Measurements from ENCODE around the gene B3GNT2.

B3GNT2 gene

GRCh38 chr2:62236499-62236898, 40.6 kb downstream of the B3GNT2 start:
- no peaks in the 10 kb centered on the region for H3K27me3 ChIP-seq (ENCODE audit: control insufficient read depth, insufficient read depth, low read length)
- H3K36me3 ChIP-seq (ENCODE audit: control insufficient read depth, insufficient read depth, low read length) = no peaks in the 10 kb centered on the region
- no peak overlapping the region for H3K27ac ChIP-seq (ENCODE audit: low read depth, low read length)
- no peak overlapping the region for H3K9ac ChIP-seq (ENCODE audit: low read length)
- no peaks in the 10 kb centered on the region for H3K4me1 ChIP-seq (ENCODE audit: control insufficient read depth, insufficient read depth, low read length)
- H3K4me3 ChIP-seq (ENCODE audit: low read length) = no peak overlapping the region

- H3K4me3 ChIP-seq (ENCODE audit: low read length) = no peak overlapping the region
- H3K27ac ChIP-seq (ENCODE audit: low read depth, low read length) = no peak overlapping the region
- H3K36me3 ChIP-seq (ENCODE audit: control insufficient read depth, insufficient read depth, low read length) = no peaks in the 10 kb centered on the region
- H3K27me3 ChIP-seq (ENCODE audit: control insufficient read depth, insufficient read depth, low read length) = no peaks in the 10 kb centered on the region
- H3K4me1 ChIP-seq (ENCODE audit: control insufficient read depth, insufficient read depth, low read length) = no peaks in the 10 kb centered on the region
- H3K9ac ChIP-seq (ENCODE audit: low read length) = no peak overlapping the region
These were observed 42.3 kb downstream of the B3GNT2 start for GRCh38 chr2:62238236-62238635.

GRCh38 chr2:62240546-62240945, 44.6 kb downstream of the B3GNT2 start:
- H3K9ac ChIP-seq (ENCODE audit: low read length) = no peak overlapping the region
- H3K27me3 ChIP-seq (ENCODE audit: control insufficient read depth, insufficient read depth, low read length) = no peaks in the 10 kb centered on the region
- no peak overlapping the region for H3K4me3 ChIP-seq (ENCODE audit: low read length)
- no peaks in the 10 kb centered on the region for H3K36me3 ChIP-seq (ENCODE audit: control insufficient read depth, insufficient read depth, low read length)
- H3K27ac ChIP-seq (ENCODE audit: low read depth, low read length) = no peak overlapping the region
- H3K4me1 ChIP-seq (ENCODE audit: control insufficient read depth, insufficient read depth, low read length) = no peaks in the 10 kb centered on the region

GRCh38 chr2:62243983-62244382, 48.1 kb downstream of the B3GNT2 start:
- Histone ChIP-seq H3K4me3 (ENCODE audit: low read length) (no peak overlapping the region), H3K4me1 (ENCODE audit: control insufficient read depth, insufficient read depth, low read length) (no peaks in the 10 kb centered on the region), H3K36me3 (ENCODE audit: control insufficient read depth, insufficient read depth, low read length) (no peaks in the 10 kb centered on the region), H3K27me3 (ENCODE audit: control insufficient read depth, insufficient read depth, low read length) (no peaks in the 10 kb centered on the region), H3K9ac (ENCODE audit: low read length) (no peak overlapping the region), H3K27ac (ENCODE audit: low read depth, low read length) (no peak overlapping the region)

- Histone ChIP-seq H3K9ac (ENCODE audit: low read length) (no peak overlapping the region), H3K4me3 (ENCODE audit: low read length) (no peak overlapping the region), H3K27me3 (ENCODE audit: control insufficient read depth, insufficient read depth, low read length) (no peaks in the 10 kb centered on the region), H3K27ac (ENCODE audit: low read depth, low read length) (no peak overlapping the region), H3K36me3 (ENCODE audit: control insufficient read depth, insufficient read depth, low read length) (no peaks in the 10 kb centered on the region), H3K4me1 (ENCODE audit: control insufficient read depth, insufficient read depth, low read length) (no peaks in the 10 kb centered on the region)
These were observed 52.3 kb downstream of the B3GNT2 start for GRCh38 chr2:62248226-62248625.

- Histone ChIP-seq H3K27me3 (ENCODE audit: control insufficient read depth, insufficient read depth, low read length) (no peaks in the 10 kb centered on the region), H3K9ac (ENCODE audit: low read length) (no peak overlapping the region), H3K4me3 (ENCODE audit: low read length) (no peak overlapping the region), H3K36me3 (ENCODE audit: control insufficient read depth, insufficient read depth, low read length) (no peaks in the 10 kb centered on the region), H3K27ac (ENCODE audit: low read depth, low read length) (no peak overlapping the region), H3K4me1 (ENCODE audit: control insufficient read depth, insufficient read depth, low read length) (no peaks in the 10 kb centered on the region)
These were observed 54.3 kb downstream of the B3GNT2 start for GRCh38 chr2:62250239-62250638.

GRCh38 chr2:62254424-62255266, 58.7 kb downstream of the B3GNT2 start:
- H3K36me3 ChIP-seq (ENCODE audit: control insufficient read depth, insufficient read depth, low read length) = no peaks in the 10 kb centered on the region
- no peak overlapping the region for H3K27ac ChIP-seq (ENCODE audit: low read depth, low read length)
- no peak overlapping the region for H3K9ac ChIP-seq (ENCODE audit: low read length)
- H3K4me1 ChIP-seq (ENCODE audit: control insufficient read depth, insufficient read depth, low read length) = no peaks in the 10 kb centered on the region
- H3K4me3 ChIP-seq (ENCODE audit: low read length) = no peak overlapping the region
- no peaks in the 10 kb centered on the region for H3K27me3 ChIP-seq (ENCODE audit: control insufficient read depth, insufficient read depth, low read length)

- Histone ChIP-seq H3K9ac (ENCODE audit: low read length) (no peak overlapping the region), H3K4me3 (ENCODE audit: low read length) (no peak overlapping the region), H3K36me3 (ENCODE audit: control insufficient read depth, insufficient read depth, low read length) (no peaks in the 10 kb centered on the region), H3K4me1 (ENCODE audit: control insufficient read depth, insufficient read depth, low read length) (no peaks in the 10 kb centered on the region), H3K27ac (ENCODE audit: low read depth, low read length) (no peak overlapping the region), H3K27me3 (ENCODE audit: control insufficient read depth, insufficient read depth, low read length) (no peaks in the 10 kb centered on the region)
These were observed 61.6 kb downstream of the B3GNT2 start for GRCh38 chr2:62257466-62257865.

- H3K4me1 ChIP-seq (ENCODE audit: control insufficient read depth, insufficient read depth, low read length) = no peaks in the 10 kb centered on the region
- no peaks in the 10 kb centered on the region for H3K27me3 ChIP-seq (ENCODE audit: control insufficient read depth, insufficient read depth, low read length)
- H3K4me3 ChIP-seq (ENCODE audit: low read length) = no peak overlapping the region
- no peak overlapping the region for H3K9ac ChIP-seq (ENCODE audit: low read length)
- H3K27ac ChIP-seq (ENCODE audit: low read depth, low read length) = no peak overlapping the region
- no peaks in the 10 kb centered on the region for H3K36me3 ChIP-seq (ENCODE audit: control insufficient read depth, insufficient read depth, low read length)
These were observed 67.3 kb downstream of the B3GNT2 start for GRCh38 chr2:62263076-62263715.

- Histone ChIP-seq H3K27ac (ENCODE audit: low read depth, low read length) (no peak overlapping the region), H3K27me3 (ENCODE audit: control insufficient read depth, insufficient read depth, low read length) (no peaks in the 10 kb centered on the region), H3K36me3 (ENCODE audit: control insufficient read depth, insufficient read depth, low read length) (no peaks in the 10 kb centered on the region), H3K4me1 (ENCODE audit: control insufficient read depth, insufficient read depth, low read length) (no peaks in the 10 kb centered on the region), H3K4me3 (ENCODE audit: low read length) (no peak overlapping the region), H3K9ac (ENCODE audit: low read length) (no peak overlapping the region)
These were observed 68.3 kb downstream of the B3GNT2 start for GRCh38 chr2:62264186-62264585.

- no peaks in the 10 kb centered on the region for H3K27me3 ChIP-seq (ENCODE audit: control insufficient read depth, insufficient read depth, low read length)
- no peaks in the 10 kb centered on the region for H3K4me1 ChIP-seq (ENCODE audit: control insufficient read depth, insufficient read depth, low read length)
These were observed 69.2 kb downstream of the B3GNT2 start for GRCh38 chr2:62265106-62265505.

GRCh38 chr2:62266433-62267038, 70.6 kb downstream of the B3GNT2 start:
- no peak overlapping the region for H3K9ac ChIP-seq (ENCODE audit: low read length)
- H3K27me3 ChIP-seq (ENCODE audit: control insufficient read depth, insufficient read depth, low read length) = no peaks in the 10 kb centered on the region
- H3K36me3 ChIP-seq (ENCODE audit: control insufficient read depth, insufficient read depth, low read length) = no peaks in the 10 kb centered on the region
- no peak overlapping the region for H3K4me3 ChIP-seq (ENCODE audit: low read length)
- H3K4me1 ChIP-seq (ENCODE audit: control insufficient read depth, insufficient read depth, low read length) = no peaks in the 10 kb centered on the region
- H3K27ac ChIP-seq (ENCODE audit: low read depth, low read length) = no peak overlapping the region

More at GRCh38 chr2:62265106-62265505, 69.2 kb downstream of the B3GNT2 start:
- no peak overlapping the region for H3K9ac ChIP-seq (ENCODE audit: low read length)
- H3K27ac ChIP-seq (ENCODE audit: low read depth, low read length) = no peak overlapping the region
- no peak overlapping the region for H3K4me3 ChIP-seq (ENCODE audit: low read length)
- H3K36me3 ChIP-seq (ENCODE audit: control insufficient read depth, insufficient read depth, low read length) = no peaks in the 10 kb centered on the region

Measured in rectal smooth muscle tissue (tissue), 1 donor.